HG02623 (cell line): ENCODE measurements around the gene ATAD3C.
A peak's percentile ranks its signal among the peaks of the same experiment; 100 is the strongest.
"Not testable (repeated sequence)": the region's sequence is repeated elsewhere in the genome, so short reads cannot be mapped to it uniquely, and the experiment has no call there.

ENCODE experiments used
- ATAC-seq: cut with Tn5 transposase; IDR thresholded peaks from one replicate; pipeline ENCODE4 v1.9.1; 2021; ENCODE audit warnings: moderate library complexity; ENCODE audit not compliant: unreplicated experiment

Gene ATAD3C

GRCh38 chr1:1449099-1449739 lies at the start of gene ATAD3C:
TSS of gene ATAD3C (plus strand) at chr1:1449689. CDS start at chr1:1450684, 995 bp downstream.
- no peak for ATAC-seq

GRCh38 chr1:1399872-1400575 lies 49.5 kb upstream of the ATAD3C start:
- ATAC-seq: no peak

- no peak for ATAC-seq
These were observed 48.7 kb upstream of the ATAD3C start for GRCh38 chr1:1400576-1401456.

- no peak for ATAC-seq
These were observed 48.0 kb upstream of the ATAD3C start for GRCh38 chr1:1401457-1402010.

GRCh38 chr1:1402072-1402900 lies 47.2 kb upstream of the ATAD3C start:
- no peak for ATAC-seq

- ATAC-seq: not testable (repeated sequence)
These were observed 46.5 kb upstream of the ATAD3C start for GRCh38 chr1:1402901-1403392.

- ATAC-seq: no peak
These were observed 45.8 kb upstream of the ATAD3C start for GRCh38 chr1:1403653-1404052.

GRCh38 chr1:1406101-1406820 lies 43.2 kb upstream of the ATAD3C start:
- no peak for ATAC-seq

GRCh38 chr1:1406821-1407635 lies 42.5 kb upstream of the ATAD3C start, which contains the start of gene MRPL20:
TSS of gene MRPL20 (minus strand) at chr1:1407293. CDS start at chr1:1407217, 76 bp downstream.
- peak; percentile 84 for ATAC-seq

GRCh38 chr1:1407636-1408318 lies 41.7 kb upstream of the ATAD3C start:
- peak; percentile 18 for ATAC-seq

- not testable (repeated sequence) for ATAC-seq
These were observed 39.3 kb upstream of the ATAD3C start for GRCh38 chr1:1410238-1410637.

GRCh38 chr1:1411626-1412025 lies 37.9 kb upstream of the ATAD3C start:
- ATAC-seq: no peak

- not testable (repeated sequence) for ATAC-seq
These were observed 37.1 kb upstream of the ATAD3C start for GRCh38 chr1:1412311-1412902.

- no peak for ATAC-seq
These were observed 33.7 kb upstream of the ATAD3C start for GRCh38 chr1:1415751-1416150.

- not testable (repeated sequence) for ATAC-seq
These were observed 32.1 kb upstream of the ATAD3C start for GRCh38 chr1:1417396-1417795.

- ATAC-seq: not testable (repeated sequence)
These were observed 31.5 kb upstream of the ATAD3C start for GRCh38 chr1:1417825-1418463.
